Neural crest cell (in vitro differentiated cells): ENCODE measurements around the gene FHOD3. TPM values are rescaled to one million over a fixed set of nuclear protein-coding genes. Genes with fewer than 3 reads are reported as not detected.

ENCODE experiments used
- DNase-seq: peaks from one replicate; pipeline ENCODE4 v3.0.0; 2021; ENCODE audit warnings: low read depth, mixed read lengths, low spot score
- H3K27ac Mint-ChIP-seq: one replicate; pipeline ENCODE4 v1.8.0; 2021; ENCODE audit warnings: mild to moderate bottlenecking, mixed read lengths; ENCODE audit not compliant: unreplicated experiment
- H3K27me3 Mint-ChIP-seq: 2 replicates; pipeline ENCODE4 v1.8.0; 2021; ENCODE audit warnings: low read depth, mild to moderate bottlenecking, mixed read lengths
- H3K36me3 Mint-ChIP-seq: 2 replicates; pipeline ENCODE4 v1.8.0; 2021; ENCODE audit warnings: low read depth, mild to moderate bottlenecking, mixed read lengths
- H3K4me1 Mint-ChIP-seq: 2 replicates; pipeline ENCODE4 v1.8.0; 2021; ENCODE audit warnings: mixed read lengths
- H3K4me3 Mint-ChIP-seq: one replicate; pipeline ENCODE4 v1.8.0; 2021; ENCODE audit warnings: mild to moderate bottlenecking, mixed read lengths
- H3K9me3 Mint-ChIP-seq: 2 replicates; pipeline ENCODE4 v1.8.0; 2021; ENCODE audit warnings: mixed read lengths
- CTCF ChIP-seq: fragments of 200-600 bp; sonication (generic); conservative IDR thresholded peaks from 2 replicates; pipeline ENCODE4 v1.5.0; 2021; ENCODE audit warnings: antibody characterized with exemption, mild to moderate bottlenecking
- total RNA-seq: library from RNA; stranded (reverse); gene quantifications from 2 replicates; pipeline ENCODE4 v1.2.1, GENCODE V29; 2021

FHOD3 gene
- total RNA-seq, 1 donor from 2014 or later = 28.6 TPM

- H3K4me3 Mint-ChIP-seq = no peak overlapping the region
- H3K27ac Mint-ChIP-seq = no peak overlapping the region
- no peak for DNase-seq
- H3K9me3 Mint-ChIP-seq = peaks cover 4% of the 10 kb centered on the region
- no peaks in the 10 kb centered on the region for H3K27me3 Mint-ChIP-seq
- peaks cover 3% of the 10 kb centered on the region for H3K36me3 Mint-ChIP-seq
- TF ChIP-seq CTCF = no peak
- peaks cover 21% of the 10 kb centered on the region for H3K4me1 Mint-ChIP-seq
These were observed 118.1 kb downstream of the FHOD3 start for GRCh38 chr18:36415625-36416024.

- Mint-ChIP-seq H3K27me3 (no peaks in the 10 kb centered on the region), H3K4me3 (no peak overlapping the region), H3K9me3 (no peaks in the 10 kb centered on the region), H3K36me3 (peaks cover 3% of the 10 kb centered on the region), H3K4me1 (peaks cover 16% of the 10 kb centered on the region), H3K27ac (no peak overlapping the region)
- no peak for TF ChIP-seq CTCF
- DNase-seq = no peak
These were observed 121.8 kb downstream of the FHOD3 start for GRCh38 chr18:36419188-36419899.

- Mint-ChIP-seq H3K9me3 (no peaks in the 10 kb centered on the region), H3K27ac (peak overlapping the region; percentile 39), H3K27me3 (no peaks in the 10 kb centered on the region), H3K4me1 (peaks cover 16% of the 10 kb centered on the region), H3K4me3 (no peak overlapping the region), H3K36me3 (peaks cover 3% of the 10 kb centered on the region)
- no peak for DNase-seq
- TF ChIP-seq CTCF = no peak
These were observed 122.5 kb downstream of the FHOD3 start for GRCh38 chr18:36419900-36420531.

GRCh38 chr18:36420826-36421225, 123.3 kb downstream of the FHOD3 start:
- Mint-ChIP-seq H3K4me3 (no peak overlapping the region), H3K27me3 (no peaks in the 10 kb centered on the region), H3K36me3 (peaks cover 3% of the 10 kb centered on the region), H3K4me1 (peaks cover 9% of the 10 kb centered on the region), H3K9me3 (no peaks in the 10 kb centered on the region), H3K27ac (no peak overlapping the region)
- TF ChIP-seq CTCF = no peak
- DNase-seq = no peak

- Mint-ChIP-seq H3K27me3 (no peaks in the 10 kb centered on the region), H3K4me3 (no peak overlapping the region), H3K4me1 (peaks cover 6% of the 10 kb centered on the region), H3K27ac (no peak overlapping the region), H3K36me3 (no peaks in the 10 kb centered on the region), H3K9me3 (no peaks in the 10 kb centered on the region)
- peak; percentile 32 for TF ChIP-seq CTCF
- DNase-seq = no peak
These were observed 127.2 kb downstream of the FHOD3 start for GRCh38 chr18:36424741-36425142.
